ENCODE measurements around the gene NDUFA5. TPM values are rescaled to one million over a fixed set of nuclear protein-coding genes. Genes with fewer than 3 reads are reported as not detected.

The NDUFA5 gene
- total RNA-seq, 2 donors from 2014 or later, result 53.3 to 65.8 TPM

GRCh38 chr7:123573341-123573740 lies 15.7 kb upstream of the NDUFA5 start:
- H3K9me3 ChIP-seq, result no peaks in the 10 kb centered on the region
- WGBS, result 65% methylated on average over 3 of the region's 3 CpGs
- no peak overlapping the region for H3K4me3 ChIP-seq
- TF ChIP-seq, protein P1, sequence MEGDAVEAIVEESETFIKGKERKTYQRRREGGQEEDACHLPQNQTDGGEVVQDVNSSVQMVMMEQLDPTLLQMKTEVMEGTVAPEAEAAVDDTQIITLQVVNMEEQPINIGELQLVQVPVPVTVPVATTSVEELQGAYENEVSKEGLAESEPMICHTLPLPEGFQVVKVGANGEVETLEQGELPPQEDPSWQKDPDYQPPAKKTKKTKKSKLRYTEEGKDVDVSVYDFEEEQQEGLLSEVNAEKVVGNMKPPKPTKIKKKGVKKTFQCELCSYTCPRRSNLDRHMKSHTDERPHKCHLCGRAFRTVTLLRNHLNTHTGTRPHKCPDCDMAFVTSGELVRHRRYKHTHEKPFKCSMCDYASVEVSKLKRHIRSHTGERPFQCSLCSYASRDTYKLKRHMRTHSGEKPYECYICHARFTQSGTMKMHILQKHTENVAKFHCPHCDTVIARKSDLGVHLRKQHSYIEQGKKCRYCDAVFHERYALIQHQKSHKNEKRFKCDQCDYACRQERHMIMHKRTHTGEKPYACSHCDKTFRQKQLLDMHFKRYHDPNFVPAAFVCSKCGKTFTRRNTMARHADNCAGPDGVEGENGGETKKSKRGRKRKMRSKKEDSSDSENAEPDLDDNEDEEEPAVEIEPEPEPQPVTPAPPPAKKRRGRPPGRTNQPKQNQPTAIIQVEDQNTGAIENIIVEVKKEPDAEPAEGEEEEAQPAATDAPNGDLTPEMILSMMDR (IDR thresholded peaks at IDR 0.05), result no peak
- TF ChIP-seq POLR2A (IDR thresholded peaks at IDR 0.05), result no peak
- TF ChIP-seq POLR2AphosphoS5 (IDR thresholded peaks at IDR 0.05), result no peak
- no peak overlapping the region for H3K27ac ChIP-seq
- H3K36me3 ChIP-seq, result no peaks in the 10 kb centered on the region
- no peak for DNase-seq (ENCODE audit: low spot score)
- intact Hi-C loops (cut with DNase I), result no loop called here
- H3K4me1 ChIP-seq (replicated peaks), result no peaks in the 10 kb centered on the region
- no peaks in the 10 kb centered on the region for H3K27me3 ChIP-seq (replicated peaks; ENCODE audit: insufficient read depth)

DNA sequence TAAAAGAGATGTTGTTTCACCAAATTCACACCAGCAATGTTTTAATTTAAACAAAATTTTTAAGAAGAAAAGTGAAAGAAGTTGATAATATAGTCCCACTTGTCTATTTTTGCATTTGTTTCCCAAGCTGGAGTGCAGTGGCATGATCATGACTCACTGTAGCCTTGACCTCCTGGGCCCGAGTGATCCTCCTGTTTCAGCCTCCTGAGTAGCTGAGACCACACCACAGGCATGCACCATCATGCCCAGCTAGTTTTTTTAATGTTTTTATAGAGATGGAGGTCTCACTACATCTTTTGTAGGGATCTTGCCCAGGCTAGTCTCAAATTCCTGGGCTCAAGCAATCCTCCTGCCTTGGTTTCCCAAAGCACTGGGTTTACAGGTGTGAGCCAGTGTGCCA lies 14.1 kb upstream of the NDUFA5 start:
- no peaks in the 10 kb centered on the region for H3K9me3 ChIP-seq
- H3K27me3 ChIP-seq (replicated peaks; ENCODE audit: insufficient read depth), result no peaks in the 10 kb centered on the region
- no peak for TF ChIP-seq POLR2AphosphoS5 (IDR thresholded peaks at IDR 0.05)
- TF ChIP-seq POLR2A (IDR thresholded peaks at IDR 0.05), result no peak
- TF ChIP-seq, protein P1 (IDR thresholded peaks at IDR 0.05), result no peak
- intact Hi-C loops (cut with DNase I), result no loop called here
- no peaks in the 10 kb centered on the region for H3K4me1 ChIP-seq (replicated peaks)
- no peak overlapping the region for H3K4me3 ChIP-seq
- no peaks in the 10 kb centered on the region for H3K36me3 ChIP-seq
- DNase-seq (ENCODE audit: low spot score), result no peak
- WGBS, result 63% methylated on average over 1 of the region's 1 CpG
- H3K27ac ChIP-seq, result no peak overlapping the region

DNA sequence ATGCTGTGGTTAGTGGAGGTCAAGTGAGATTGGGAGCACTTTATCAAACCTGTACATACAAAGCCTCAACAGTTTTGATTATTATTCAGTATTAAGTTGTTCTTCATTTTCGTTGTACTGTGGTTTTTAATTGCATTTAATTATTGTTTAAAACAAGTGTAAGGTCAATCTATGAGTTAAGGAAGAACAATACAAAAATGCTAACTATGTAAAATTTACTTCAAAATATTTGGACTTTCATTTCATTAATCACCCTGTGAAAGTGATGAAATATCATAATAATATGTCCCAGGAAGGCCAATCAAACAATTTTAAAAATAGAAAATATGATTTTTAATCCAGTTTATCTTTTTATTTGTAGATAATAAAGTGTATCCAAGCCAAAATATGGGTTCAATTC lies 13.6 kb upstream of the NDUFA5 start:
- H3K36me3 ChIP-seq, result no peaks in the 10 kb centered on the region
- TF ChIP-seq POLR2AphosphoS5 (IDR thresholded peaks at IDR 0.05), result no peak
- no peak for TF ChIP-seq POLR2A (IDR thresholded peaks at IDR 0.05)
- TF ChIP-seq, protein P1 (IDR thresholded peaks at IDR 0.05), result no peak
- H3K27me3 ChIP-seq (replicated peaks; ENCODE audit: insufficient read depth), result no peaks in the 10 kb centered on the region
- H3K27ac ChIP-seq, result no peak overlapping the region
- no peaks in the 10 kb centered on the region for H3K4me1 ChIP-seq (replicated peaks)
- intact Hi-C loops (cut with DNase I), result no loop called here
- WGBS, result 71% methylated on average over 1 of the region's 1 CpG
- DNase-seq (ENCODE audit: low spot score), result no peak
- H3K9me3 ChIP-seq, result no peaks in the 10 kb centered on the region
- no peak overlapping the region for H3K4me3 ChIP-seq

GRCh38 chr7:123570390-123571182 lies 13.0 kb upstream of the NDUFA5 start:
- Histone ChIP-seq H3K27me3 (replicated peaks; ENCODE audit: insufficient read depth) (no peaks in the 10 kb centered on the region), H3K4me3 (no peak overlapping the region), H3K27ac (no peak overlapping the region), H3K4me1 (replicated peaks) (no peaks in the 10 kb centered on the region), H3K36me3 (no peaks in the 10 kb centered on the region), H3K9me3 (no peaks in the 10 kb centered on the region)
- DNase-seq (ENCODE audit: low spot score), result no peak
- TF ChIP-seq POLR2A (IDR thresholded peaks at IDR 0.05) (no peak), POLR2AphosphoS5 (IDR thresholded peaks at IDR 0.05) (no peak)
- TF ChIP-seq, protein P1 (IDR thresholded peaks at IDR 0.05), result no peak
- 54% methylated on average over 4 of the region's 4 CpGs for WGBS
- intact Hi-C loops (cut with DNase I), result no loop called here

Measured in prostate gland (tissue), 2 donors.